HL-60 (cell line): ENCODE results near the gene DNASE1L3.

ENCODE experiments used
- CTCF ChIP-seq: IDR thresholded peaks from one replicate; pipeline ENCODE4 v1.5.1; 2011; ENCODE audit warnings: low read length, control low read depth, inconsistent platforms; ENCODE audit not compliant: insufficient read depth
- TF ChIP-seq, protein P1 (sequence below): IDR thresholded peaks from 2 replicates; pipeline ENCODE4 v1.6.1; 2012; ENCODE audit warnings: low read depth; ENCODE audit not compliant: insufficient replicate concordance

DNA sequence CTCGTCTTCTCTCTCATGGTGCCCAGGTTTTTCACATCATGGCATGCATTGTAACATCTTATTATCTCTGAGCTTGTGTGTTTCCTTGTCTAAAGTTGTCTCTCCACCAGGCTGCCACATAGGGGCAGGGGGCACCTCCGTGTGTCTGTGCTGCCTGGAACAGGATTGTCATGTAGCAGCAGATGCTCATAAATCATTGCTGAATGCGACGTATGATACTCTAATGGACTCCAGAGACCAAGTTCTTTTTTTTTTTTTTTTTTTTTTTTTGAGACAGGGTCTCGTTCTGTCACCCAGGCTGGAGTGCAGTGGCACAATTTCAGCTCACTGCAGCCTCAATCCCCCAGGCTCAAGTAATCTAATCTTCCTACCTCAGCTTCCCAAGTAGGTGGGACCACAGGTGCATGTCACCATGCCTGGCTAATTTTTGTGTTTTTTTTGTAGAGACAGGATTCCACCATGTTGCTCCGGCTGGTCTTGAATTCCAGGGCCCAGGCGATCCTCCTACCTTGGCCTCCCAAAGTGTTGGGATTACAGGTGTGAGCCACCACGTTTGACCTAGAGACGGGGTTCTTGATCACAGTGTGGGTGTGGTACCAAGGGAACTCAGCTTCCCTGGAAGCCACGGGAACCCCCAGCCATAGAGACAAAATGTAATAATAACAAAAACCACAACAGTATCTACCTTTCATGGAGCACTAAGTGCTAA is 4.7 kb upstream of the DNASE1L3 start:
- TF ChIP-seq CTCF: no peak
- TF ChIP-seq, protein P1, sequence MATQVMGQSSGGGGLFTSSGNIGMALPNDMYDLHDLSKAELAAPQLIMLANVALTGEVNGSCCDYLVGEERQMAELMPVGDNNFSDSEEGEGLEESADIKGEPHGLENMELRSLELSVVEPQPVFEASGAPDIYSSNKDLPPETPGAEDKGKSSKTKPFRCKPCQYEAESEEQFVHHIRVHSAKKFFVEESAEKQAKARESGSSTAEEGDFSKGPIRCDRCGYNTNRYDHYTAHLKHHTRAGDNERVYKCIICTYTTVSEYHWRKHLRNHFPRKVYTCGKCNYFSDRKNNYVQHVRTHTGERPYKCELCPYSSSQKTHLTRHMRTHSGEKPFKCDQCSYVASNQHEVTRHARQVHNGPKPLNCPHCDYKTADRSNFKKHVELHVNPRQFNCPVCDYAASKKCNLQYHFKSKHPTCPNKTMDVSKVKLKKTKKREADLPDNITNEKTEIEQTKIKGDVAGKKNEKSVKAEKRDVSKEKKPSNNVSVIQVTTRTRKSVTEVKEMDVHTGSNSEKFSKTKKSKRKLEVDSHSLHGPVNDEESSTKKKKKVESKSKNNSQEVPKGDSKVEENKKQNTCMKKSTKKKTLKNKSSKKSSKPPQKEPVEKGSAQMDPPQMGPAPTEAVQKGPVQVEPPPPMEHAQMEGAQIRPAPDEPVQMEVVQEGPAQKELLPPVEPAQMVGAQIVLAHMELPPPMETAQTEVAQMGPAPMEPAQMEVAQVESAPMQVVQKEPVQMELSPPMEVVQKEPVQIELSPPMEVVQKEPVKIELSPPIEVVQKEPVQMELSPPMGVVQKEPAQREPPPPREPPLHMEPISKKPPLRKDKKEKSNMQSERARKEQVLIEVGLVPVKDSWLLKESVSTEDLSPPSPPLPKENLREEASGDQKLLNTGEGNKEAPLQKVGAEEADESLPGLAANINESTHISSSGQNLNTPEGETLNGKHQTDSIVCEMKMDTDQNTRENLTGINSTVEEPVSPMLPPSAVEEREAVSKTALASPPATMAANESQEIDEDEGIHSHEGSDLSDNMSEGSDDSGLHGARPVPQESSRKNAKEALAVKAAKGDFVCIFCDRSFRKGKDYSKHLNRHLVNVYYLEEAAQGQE: no peak
